ENCODE results near the gene OLFML1. TPM values are rescaled to one million over a fixed set of nuclear protein-coding genes. Genes with fewer than 3 reads are reported as not detected.

The OLFML1 gene
- total and polyA plus RNA-seq, 2 of the 13 experiments (the other 11 are each of a cell fraction or from before 2014, with no cell fraction given), result 0.89 to 0.90 TPM

GRCh38 chr11:7525424-7525823 lies 40.1 kb downstream of the OLFML1 start (continued):
- TF ChIP-seq, protein P1, sequence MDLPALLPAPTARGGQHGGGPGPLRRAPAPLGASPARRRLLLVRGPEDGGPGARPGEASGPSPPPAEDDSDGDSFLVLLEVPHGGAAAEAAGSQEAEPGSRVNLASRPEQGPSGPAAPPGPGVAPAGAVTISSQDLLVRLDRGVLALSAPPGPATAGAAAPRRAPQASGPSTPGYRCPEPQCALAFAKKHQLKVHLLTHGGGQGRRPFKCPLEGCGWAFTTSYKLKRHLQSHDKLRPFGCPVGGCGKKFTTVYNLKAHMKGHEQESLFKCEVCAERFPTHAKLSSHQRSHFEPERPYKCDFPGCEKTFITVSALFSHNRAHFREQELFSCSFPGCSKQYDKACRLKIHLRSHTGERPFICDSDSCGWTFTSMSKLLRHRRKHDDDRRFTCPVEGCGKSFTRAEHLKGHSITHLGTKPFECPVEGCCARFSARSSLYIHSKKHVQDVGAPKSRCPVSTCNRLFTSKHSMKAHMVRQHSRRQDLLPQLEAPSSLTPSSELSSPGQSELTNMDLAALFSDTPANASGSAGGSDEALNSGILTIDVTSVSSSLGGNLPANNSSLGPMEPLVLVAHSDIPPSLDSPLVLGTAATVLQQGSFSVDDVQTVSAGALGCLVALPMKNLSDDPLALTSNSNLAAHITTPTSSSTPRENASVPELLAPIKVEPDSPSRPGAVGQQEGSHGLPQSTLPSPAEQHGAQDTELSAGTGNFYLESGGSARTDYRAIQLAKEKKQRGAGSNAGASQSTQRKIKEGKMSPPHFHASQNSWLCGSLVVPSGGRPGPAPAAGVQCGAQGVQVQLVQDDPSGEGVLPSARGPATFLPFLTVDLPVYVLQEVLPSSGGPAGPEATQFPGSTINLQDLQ (CRISPR knock-in tag; IDR thresholded peaks at IDR 0.05), result no peak
- TF ChIP-seq ZFP82 (CRISPR knock-in tag; IDR thresholded peaks at IDR 0.05; ENCODE audit: borderline replicate concordance) (no peak), MEIS2 (CRISPR knock-in tag; IDR thresholded peaks at IDR 0.05) (no peak), NR2C2 (CRISPR knock-in tag; IDR thresholded peaks at IDR 0.05; ENCODE audit: borderline replicate concordance) (peak; percentile 46; the same call in 1 of the 2 replicates), FOXP1 (IDR thresholded peaks at IDR 0.05) (no peak), FOXP1 (CRISPR knock-in tag; IDR thresholded peaks at IDR 0.05) (peak; percentile 42; the same call in 1 of the 2 replicates), NCOR1 (IDR thresholded peaks at IDR 0.05; ENCODE audit: borderline replicate concordance, low read length) (peak; percentile 92; the same call in 1 of the 2 replicates), FOXK1 (CRISPR knock-in tag; IDR thresholded peaks at IDR 0.05; ENCODE audit: borderline replicate concordance, low read depth) (peak; percentile 46; the same call in 1 of the 2 replicates), MAFK (conservative IDR thresholded peaks at IDR 0.05 in 1 of 2, IDR thresholded peaks at IDR 0.05 in 1 of 2; ENCODE audit: low read length in 2 of 2) (no peak), ZNF235 (CRISPR knock-in tag; IDR thresholded peaks at IDR 0.05; ENCODE audit: borderline replicate concordance) (no peak), SRSF9 (IDR thresholded peaks at IDR 0.05; ENCODE audit: borderline replicate concordance, insufficient read depth, low read depth, low read length, poor library complexity, severe bottlenecking) (no peak)
- TF ChIP-seq, protein P2, sequence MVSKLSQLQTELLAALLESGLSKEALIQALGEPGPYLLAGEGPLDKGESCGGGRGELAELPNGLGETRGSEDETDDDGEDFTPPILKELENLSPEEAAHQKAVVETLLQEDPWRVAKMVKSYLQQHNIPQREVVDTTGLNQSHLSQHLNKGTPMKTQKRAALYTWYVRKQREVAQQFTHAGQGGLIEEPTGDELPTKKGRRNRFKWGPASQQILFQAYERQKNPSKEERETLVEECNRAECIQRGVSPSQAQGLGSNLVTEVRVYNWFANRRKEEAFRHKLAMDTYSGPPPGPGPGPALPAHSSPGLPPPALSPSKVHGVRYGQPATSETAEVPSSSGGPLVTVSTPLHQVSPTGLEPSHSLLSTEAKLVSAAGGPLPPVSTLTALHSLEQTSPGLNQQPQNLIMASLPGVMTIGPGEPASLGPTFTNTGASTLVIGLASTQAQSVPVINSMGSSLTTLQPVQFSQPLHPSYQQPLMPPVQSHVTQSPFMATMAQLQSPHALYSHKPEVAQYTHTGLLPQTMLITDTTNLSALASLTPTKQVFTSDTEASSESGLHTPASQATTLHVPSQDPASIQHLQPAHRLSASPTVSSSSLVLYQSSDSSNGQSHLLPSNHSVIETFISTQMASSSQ (IDR thresholded peaks at IDR 0.05; ENCODE audit: low read depth), result no peak
- TF ChIP-seq, protein P2 (CRISPR knock-in tag; IDR thresholded peaks at IDR 0.05; ENCODE audit: borderline replicate concordance), result no peak
- TF ChIP-seq, protein P3, sequence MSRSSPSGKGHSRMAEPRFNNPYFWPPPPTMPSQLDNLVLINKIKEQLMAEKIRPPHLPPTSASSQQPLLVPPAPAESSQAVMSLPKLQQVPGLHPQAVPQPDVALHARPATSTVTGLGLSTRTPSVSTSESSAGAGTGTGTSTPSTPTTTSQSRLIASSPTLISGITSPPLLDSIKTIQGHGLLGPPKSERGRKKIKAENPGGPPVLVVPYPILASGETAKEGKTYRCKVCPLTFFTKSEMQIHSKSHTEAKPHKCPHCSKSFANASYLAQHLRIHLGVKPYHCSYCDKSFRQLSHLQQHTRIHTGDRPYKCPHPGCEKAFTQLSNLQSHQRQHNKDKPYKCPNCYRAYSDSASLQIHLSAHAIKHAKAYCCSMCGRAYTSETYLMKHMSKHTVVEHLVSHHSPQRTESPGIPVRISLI (CRISPR knock-in tag; IDR thresholded peaks at IDR 0.05; ENCODE audit: borderline replicate concordance), result no peak
- TF ChIP-seq, protein P4, sequence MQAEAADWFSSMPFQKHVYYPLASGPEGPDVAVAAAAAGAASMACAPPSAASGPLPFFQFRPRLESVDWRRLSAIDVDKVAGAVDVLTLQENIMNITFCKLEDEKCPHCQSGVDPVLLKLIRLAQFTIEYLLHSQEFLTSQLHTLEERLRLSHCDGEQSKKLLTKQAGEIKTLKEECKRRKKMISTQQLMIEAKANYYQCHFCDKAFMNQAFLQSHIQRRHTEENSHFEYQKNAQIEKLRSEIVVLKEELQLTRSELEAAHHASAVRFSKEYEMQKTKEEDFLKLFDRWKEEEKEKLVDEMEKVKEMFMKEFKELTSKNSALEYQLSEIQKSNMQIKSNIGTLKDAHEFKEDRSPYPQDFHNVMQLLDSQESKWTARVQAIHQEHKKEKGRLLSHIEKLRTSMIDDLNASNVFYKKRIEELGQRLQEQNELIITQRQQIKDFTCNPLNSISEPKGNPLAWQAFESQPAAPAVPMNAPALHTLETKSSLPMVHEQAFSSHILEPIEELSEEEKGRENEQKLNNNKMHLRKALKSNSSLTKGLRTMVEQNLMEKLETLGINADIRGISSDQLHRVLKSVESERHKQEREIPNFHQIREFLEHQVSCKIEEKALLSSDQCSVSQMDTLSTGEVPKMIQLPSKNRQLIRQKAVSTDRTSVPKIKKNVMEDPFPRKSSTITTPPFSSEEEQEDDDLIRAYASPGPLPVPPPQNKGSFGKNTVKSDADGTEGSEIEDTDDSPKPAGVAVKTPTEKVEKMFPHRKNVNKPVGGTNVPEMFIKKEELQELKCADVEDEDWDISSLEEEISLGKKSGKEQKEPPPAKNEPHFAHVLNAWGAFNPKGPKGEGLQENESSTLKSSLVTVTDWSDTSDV (CRISPR knock-in tag; IDR thresholded peaks at IDR 0.05), result no peak
- TF ChIP-seq, protein P5, sequence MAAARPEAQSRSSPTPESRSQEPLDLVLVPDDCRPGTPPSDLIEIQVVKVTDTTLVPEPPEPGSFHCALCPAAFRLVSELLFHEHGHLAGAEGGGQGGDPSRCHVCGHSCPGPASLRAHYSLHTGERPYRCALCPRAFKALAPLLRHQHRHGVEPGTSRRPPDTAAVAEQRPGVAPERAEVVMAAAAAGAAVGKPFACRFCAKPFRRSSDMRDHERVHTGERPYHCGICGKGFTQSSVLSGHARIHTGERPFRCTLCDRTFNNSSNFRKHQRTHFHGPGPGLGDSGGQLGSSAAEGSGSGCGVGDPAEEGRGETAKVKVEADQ (CRISPR knock-in tag; IDR thresholded peaks at IDR 0.05; ENCODE audit: borderline replicate concordance), result no peak

Measured in HepG2 (cell line).